PC-9 (cell line): ENCODE data around the gene MYO1E. TPM values are rescaled to one million over a fixed set of nuclear protein-coding genes. Genes with fewer than 3 reads are reported as not detected.

Experiments
- BruUV-seq: library from RNA; stranded (reverse); fragments of 400-500 nt; replicated peaks from 2 replicates; lab custom pipeline; 2021; lab: Mats Ljungman, UMichigan
- CTCF ChIA-PET: fragments of 300-600 bp; sonication (Branson Sonifier 250); formaldehyde crosslinking; loops from one replicate; lab custom pipeline; 2022; ENCODE audit warnings: antibody characterized with exemption; lab: Charles Lee
- POLR2A ChIA-PET: fragments of 300-600 bp; sonication (Branson Sonifier 250); formaldehyde crosslinking; loops from one replicate; lab custom pipeline; 2022; ENCODE audit warnings: antibody characterized with exemption; ENCODE audit not compliant: unreplicated experiment; lab: Charles Lee
- DNase-seq, 2 experiments: peaks; one replicate each; pipeline versions ENCODE4 v3.0.0 to v3.0.0-alpha.2; 2015 to 2022; ENCODE audit warnings: mixed read lengths in 1 of 2
- H2AFZ ChIP-seq: fragments of 200-600 bp; sonication (generic); 2 replicates; pipeline ENCODE4 v1.8.1; 2017; ENCODE audit warnings: antibody characterized with exemption
- H3F3A ChIP-seq: fragments of 200-600 bp; sonication (generic); 2 replicates; pipeline ENCODE4 v1.8.1; 2017; ENCODE audit warnings: antibody characterized with exemption, mild to moderate bottlenecking, low read depth; ENCODE audit not compliant: insufficient read depth
- H3K27ac ChIP-seq: fragments of 200-600 bp; sonication (generic); 2 replicates; pipeline ENCODE4 v1.6.1; 2016; ENCODE audit warnings: mixed run types
- H3K27me3 ChIP-seq: fragments of 200-600 bp; sonication (generic); 2 replicates; pipeline ENCODE4 v1.6.1; 2016; ENCODE audit warnings: low read depth, mixed run types; ENCODE audit not compliant: insufficient read depth
- H3K36me3 ChIP-seq: fragments of 200-600 bp; sonication (generic); 2 replicates; pipeline ENCODE4 v1.6.1; 2016; ENCODE audit warnings: low read depth, mixed run types
- H3K4me1 ChIP-seq: fragments of 200-600 bp; sonication (generic); replicated peaks from 2 replicates; pipeline ENCODE4 v1.6.1; 2016; ENCODE audit warnings: mixed run types; ENCODE audit not compliant: insufficient read depth
- H3K4me2 ChIP-seq: fragments of 200-600 bp; sonication (generic); 2 replicates; pipeline ENCODE4 v1.6.1; 2017; ENCODE audit warnings: mixed run types
- H3K4me3 ChIP-seq: fragments of 200-600 bp; sonication (generic); 2 replicates; pipeline ENCODE4 v1.6.1; 2016; ENCODE audit warnings: mixed run types
- H3K79me2 ChIP-seq: fragments of 200-600 bp; sonication (generic); 2 replicates; pipeline ENCODE4 v1.6.1; 2017; ENCODE audit warnings: low read depth, mixed run types
- H3K9me2 ChIP-seq: fragments of 200-600 bp; sonication (generic); 2 replicates; pipeline ENCODE4 v1.8.1; 2017; ENCODE audit warnings: mild to moderate bottlenecking; ENCODE audit not compliant: insufficient read depth
- H3K9me3 ChIP-seq: fragments of 200-600 bp; sonication (generic); 2 replicates; pipeline ENCODE4 v1.8.1; 2016; ENCODE audit warnings: low read depth; ENCODE audit not compliant: insufficient read depth
- H4K20me1 ChIP-seq: fragments of 200-600 bp; sonication (generic); 2 replicates; pipeline ENCODE4 v1.8.1; 2017; ENCODE audit not compliant: insufficient read depth
- CTCF ChIP-seq: fragments of 200-600 bp; sonication (generic); conservative IDR thresholded peaks from 2 replicates; pipeline ENCODE4 v1.6.1; 2017; ENCODE audit warnings: mixed run types, antibody characterized with exemption, mild to moderate bottlenecking, moderate library complexity
- EZH2 ChIP-seq: fragments of 200-600 bp; sonication (generic); IDR thresholded peaks from 2 replicates; pipeline ENCODE4 v1.8.0; 2017; ENCODE audit warnings: antibody characterized with exemption, low read depth
- intact Hi-C: fragments of 100-400 bp; cut with micrococcal nuclease; formaldehyde crosslinking; loops from one replicate; pipeline ENCODE4 v1.10.0; 2022; ENCODE audit not compliant: unreplicated experiment
- total RNA-seq: library from RNA; stranded (reverse); gene quantifications from 2 replicates; pipeline ENCODE4 v1.2.3, GENCODE V29; 2021

Gene MYO1E
- total RNA-seq, 1 experiment from 2014 or later: 156 TPM

GRCh38 chr15:59344311-59344710 lies 28.4 kb downstream of the MYO1E start:
- POLR2A ChIA-PET: no interaction called here
- H3K36me3 ChIP-seq: no peaks in the 10 kb centered on the region
- TF ChIP-seq EZH2: no peak
- TF ChIP-seq CTCF: no peak
- peaks cover 98% of the 10 kb centered on the region for H3K79me2 ChIP-seq
- H3K4me2 ChIP-seq: no peak overlapping the region
- no peak overlapping the region for H3K4me3 ChIP-seq
- peaks cover under 1% of the 10 kb centered on the region; the same call in 1 of the 2 replicates for H3K4me1 ChIP-seq
- BruUV-seq: no TSS peak
- CTCF ChIA-PET: interaction anchor here (0.5 to 0.7 kb wide), 2 partner anchors 170 to 238 kb away, joined by 3 read pairs; no protein-coding TSS in a partner anchor
- no peak for DNase-seq
- H2AFZ ChIP-seq: no peak overlapping the region
- no peaks in the 10 kb centered on the region for H3K9me3 ChIP-seq
- no peak overlapping the region for H3K27ac ChIP-seq
- no peaks in the 10 kb centered on the region for H3K27me3 ChIP-seq
- peaks cover 2% of the 10 kb centered on the region; the same call in 1 of the 2 replicates for H4K20me1 ChIP-seq
- no peaks in the 10 kb centered on the region; the same call in 1 of the 2 replicates for H3F3A ChIP-seq
- intact Hi-C loops: no loop called here
- no peaks in the 10 kb centered on the region for H3K9me2 ChIP-seq

- DNase-seq: no peak
- no peak overlapping the region for H2AFZ ChIP-seq
- H3K9me3 ChIP-seq: no peaks in the 10 kb centered on the region
- H3K27me3 ChIP-seq: no peaks in the 10 kb centered on the region
- H3F3A ChIP-seq: no peaks in the 10 kb centered on the region; the same call in 1 of the 2 replicates
- CTCF ChIA-PET: no interaction called here
- POLR2A ChIA-PET: no interaction called here
- no peaks in the 10 kb centered on the region for H3K9me2 ChIP-seq
- TF ChIP-seq CTCF (no peak), EZH2 (no peak)
- no TSS peak for BruUV-seq
- H3K79me2 ChIP-seq: peaks cover 94% of the 10 kb centered on the region
- H3K4me1 ChIP-seq: no peaks in the 10 kb centered on the region
- H3K36me3 ChIP-seq: no peaks in the 10 kb centered on the region
- intact Hi-C loops: no loop called here
- H4K20me1 ChIP-seq: no peaks in the 10 kb centered on the region
- H3K27ac ChIP-seq: no peak overlapping the region
- no peak overlapping the region for H3K4me3 ChIP-seq
- H3K4me2 ChIP-seq: no peak overlapping the region
Observed at GRCh38 chr15:59340325-59340724, 32.3 kb downstream of the MYO1E start.

- intact Hi-C loops: no loop called here
- TF ChIP-seq EZH2 (no peak), CTCF (no peak)
- no peak overlapping the region for H3K4me2 ChIP-seq
- no peak overlapping the region for H3K27ac ChIP-seq
- no peak for DNase-seq
- H3K79me2 ChIP-seq: peaks cover 94% of the 10 kb centered on the region
- no peaks in the 10 kb centered on the region for H4K20me1 ChIP-seq
- H2AFZ ChIP-seq: no peak overlapping the region
- H3K9me2 ChIP-seq: no peaks in the 10 kb centered on the region
- no peaks in the 10 kb centered on the region for H3K36me3 ChIP-seq
- no peaks in the 10 kb centered on the region for H3K4me1 ChIP-seq
- ChIA-PET POLR2A (no interaction called here), CTCF (no interaction called here)
- no peaks in the 10 kb centered on the region; the same call in 1 of the 2 replicates for H3F3A ChIP-seq
- H3K4me3 ChIP-seq: no peak overlapping the region
- BruUV-seq: no TSS peak
- no peaks in the 10 kb centered on the region for H3K9me3 ChIP-seq
- H3K27me3 ChIP-seq: no peaks in the 10 kb centered on the region
Observed at GRCh38 chr15:59339252-59339672, 33.4 kb downstream of the MYO1E start.
